A549 (cell line): Measurements from ENCODE around the gene KAT6B.

Experiments
- MAZ ChIP-seq: fragments of 150-350 bp; IDR thresholded peaks from 2 replicates; pipeline ENCODE4 v1.6.1; 2014; ENCODE audit warnings: antibody characterized with exemption, low read depth, low read length, borderline replicate concordance
- RAD21 ChIP-seq, 2 experiments: fragments of >200 bp in 1 of 2; sonication (Bioruptor Twin) in 1 of 2; formaldehyde crosslinking in 1 of 2; IDR thresholded peaks in 1 of 2; conservative IDR thresholded peaks in 1 of 2; 2 replicates in 1 of 2; 3 replicates in 1 of 2; pipeline ENCODE4 v1.6.1; 2012 to 2018; ENCODE audit warnings: inconsistent platforms in 1 of 2

- TF ChIP-seq MAZ (no peak), RAD21 (conservative IDR thresholded peaks at IDR 0.05 in 1 of 2, IDR thresholded peaks at IDR 0.05 in 1 of 2) (no peak)
These were observed 72.0 kb downstream of the KAT6B start for GRCh38 chr10:74898201-74898976.
